H1 (cell line): ENCODE measurements around the gene APOO.
"Not testable (repeated sequence)": the region's sequence is repeated elsewhere in the genome, so short reads cannot be mapped to it uniquely, and the experiment has no call there.

Experiments
- CEBPB ChIP-seq: IDR thresholded peaks from 2 replicates; pipeline ENCODE4 v1.6.1; 2012; ENCODE audit warnings: low read depth, low read length
- EZH2 ChIP-seq: fragments of 200-600 bp; sonication (generic); IDR thresholded peaks from 2 replicates; pipeline ENCODE4 v1.7.1; 2012; ENCODE audit warnings: low read depth, mild to moderate bottlenecking, moderate library complexity, low read length, inconsistent platforms; ENCODE audit not compliant: severe bottlenecking
- JUND ChIP-seq: IDR thresholded peaks from 2 replicates; pipeline ENCODE4 v1.6.1; 2011; ENCODE audit warnings: mild to moderate bottlenecking, improper control_type of control experiment, low read length
- POLR2A ChIP-seq, 2 experiments: IDR thresholded peaks; 1 replicate in 1 of 2; 2 replicates in 1 of 2; pipeline ENCODE4 v1.6.1; 2011; ENCODE audit warnings: low read depth in 2 of 2, low read length in 2 of 2, mild to moderate bottlenecking in 2 of 2; ENCODE audit errors: control extremely low read depth in 1 of 2
- SIN3A ChIP-seq, 2 experiments: IDR thresholded peaks in 1 of 2; conservative IDR thresholded peaks in 1 of 2; 2 replicates each; pipeline ENCODE4 v1.6.1; 2011 to 2012; ENCODE audit warnings: low read length in 2 of 2, improper control_type of control experiment in 1 of 2, low read depth in 1 of 2, mild to moderate bottlenecking in 1 of 2
- TEAD4 ChIP-seq: IDR thresholded peaks from 2 replicates; pipeline ENCODE4 v1.6.1; 2012; ENCODE audit warnings: low read depth, low read length, inconsistent platforms, mixed read lengths

DNA sequence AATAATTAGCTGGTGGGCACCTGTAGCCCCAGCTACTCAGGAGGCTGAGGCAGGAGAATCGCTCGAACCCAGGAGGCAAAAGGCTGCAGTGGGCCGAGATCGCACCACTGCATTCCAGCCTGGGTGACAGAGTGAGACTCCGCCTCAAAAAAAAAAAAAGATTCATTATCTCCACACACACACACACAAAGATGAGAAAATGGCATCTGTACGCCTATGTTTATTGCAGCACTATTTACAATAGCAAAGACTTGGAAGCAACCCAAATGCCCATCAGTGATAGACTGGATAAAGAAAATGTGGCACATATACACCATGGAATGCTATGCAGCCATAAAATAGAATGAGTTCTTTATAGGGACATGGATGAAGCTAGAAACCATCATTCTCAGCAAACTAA, 12.7 kb downstream of the APOO start:
- not testable (repeated sequence) for TF ChIP-seq SIN3A (conservative IDR thresholded peaks at IDR 0.05 in 1 of 2, IDR thresholded peaks at IDR 0.05 in 1 of 2; ENCODE audit: low read depth in 1 of 2, low read length in 2 of 2); POLR2A (IDR thresholded peaks at IDR 0.05; ENCODE audit: control extremely low read depth in 1 of 2, low read depth in 2 of 2, low read length in 2 of 2); EZH2; JUND; CEBPB; TEAD4
